ENCODE data around the gene APP.

DNA sequence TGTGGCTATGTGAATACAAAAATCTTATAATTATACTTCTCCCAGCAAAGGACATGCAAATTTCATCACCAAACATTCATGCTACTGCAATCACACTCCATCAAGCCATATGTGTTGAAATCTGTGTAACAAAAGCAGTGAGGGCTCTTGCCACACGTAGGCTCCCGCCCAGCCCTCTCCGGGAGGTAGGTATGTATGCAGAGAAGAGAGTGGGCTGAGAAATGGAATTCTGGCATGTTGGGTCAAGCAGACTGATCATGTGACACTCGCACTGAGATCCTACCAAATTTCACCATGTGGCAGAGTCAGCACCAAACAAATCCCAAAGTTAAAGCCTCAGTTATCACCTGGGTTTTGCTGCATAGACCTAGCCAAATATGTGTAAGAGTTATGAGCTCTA lies 49.7 kb downstream of the APP start:
- TF ChIP-seq, protein P1, sequence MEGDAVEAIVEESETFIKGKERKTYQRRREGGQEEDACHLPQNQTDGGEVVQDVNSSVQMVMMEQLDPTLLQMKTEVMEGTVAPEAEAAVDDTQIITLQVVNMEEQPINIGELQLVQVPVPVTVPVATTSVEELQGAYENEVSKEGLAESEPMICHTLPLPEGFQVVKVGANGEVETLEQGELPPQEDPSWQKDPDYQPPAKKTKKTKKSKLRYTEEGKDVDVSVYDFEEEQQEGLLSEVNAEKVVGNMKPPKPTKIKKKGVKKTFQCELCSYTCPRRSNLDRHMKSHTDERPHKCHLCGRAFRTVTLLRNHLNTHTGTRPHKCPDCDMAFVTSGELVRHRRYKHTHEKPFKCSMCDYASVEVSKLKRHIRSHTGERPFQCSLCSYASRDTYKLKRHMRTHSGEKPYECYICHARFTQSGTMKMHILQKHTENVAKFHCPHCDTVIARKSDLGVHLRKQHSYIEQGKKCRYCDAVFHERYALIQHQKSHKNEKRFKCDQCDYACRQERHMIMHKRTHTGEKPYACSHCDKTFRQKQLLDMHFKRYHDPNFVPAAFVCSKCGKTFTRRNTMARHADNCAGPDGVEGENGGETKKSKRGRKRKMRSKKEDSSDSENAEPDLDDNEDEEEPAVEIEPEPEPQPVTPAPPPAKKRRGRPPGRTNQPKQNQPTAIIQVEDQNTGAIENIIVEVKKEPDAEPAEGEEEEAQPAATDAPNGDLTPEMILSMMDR (IDR thresholded peaks at IDR 0.05; ENCODE audit: low read depth, low read length) = no peak
- TF ChIP-seq EZH2phosphoT487 (IDR thresholded peaks at IDR 0.05; ENCODE audit: low read depth) = no peak

Data from OCI-LY3 (cell line).